Panc1 (cell line): ENCODE measurements around the gene HESX1. TPM values are rescaled to one million over a fixed set of nuclear protein-coding genes. Genes with fewer than 3 reads are reported as not detected.

Source experiments
- ATAC-seq: fragments of 200-7000 bp; cut with Tn5 transposase; 2 replicates; pipeline ENCODE4 v1.9.1; 2020; ENCODE audit warnings: mild to moderate bottlenecking, moderate library complexity
- BruUV-seq: library from RNA; stranded (reverse); fragments of 400-500 nt; replicated peaks from 2 replicates; lab custom pipeline; 2021; lab: Mats Ljungman, UMichigan
- CTCF ChIA-PET: fragments of 300-600 bp; sonication (Branson Sonifier 250); formaldehyde crosslinking; loops from one replicate; lab custom pipeline; 2022; ENCODE audit warnings: antibody characterized with exemption; lab: Charles Lee
- POLR2A ChIA-PET: fragments of 300-600 bp; sonication (Branson Sonifier 250); formaldehyde crosslinking; loops from one replicate; lab custom pipeline; 2022; ENCODE audit warnings: antibody characterized with exemption; lab: Charles Lee
- DNase-seq: peaks from one replicate; pipeline ENCODE4 v3.0.0-alpha.2; 2010; ENCODE audit warnings: low read depth, low spot score
- H3K27ac ChIP-seq: 2 replicates; pipeline ENCODE4 v1.5.1; 2011; ENCODE audit warnings: mild to moderate bottlenecking, low read length, inconsistent platforms
- H3K27me3 ChIP-seq: fragments of 200-500 bp; sonication (Bioruptor generic); 2 replicates; pipeline ENCODE4 v1.6.0; 2014; ENCODE audit warnings: low read length, inconsistent platforms; ENCODE audit not compliant: control insufficient read depth, insufficient read depth
- H3K36me3 ChIP-seq: fragments of 200-500 bp; sonication (Bioruptor generic); 2 replicates; pipeline ENCODE4 v1.5.1; 2014; ENCODE audit warnings: inconsistent platforms, mild to moderate bottlenecking, low read length, moderate library complexity; ENCODE audit not compliant: control insufficient read depth, insufficient read depth
- H3K4me1 ChIP-seq: 2 replicates; pipeline ENCODE4 v1.5.1; 2011; ENCODE audit warnings: inconsistent platforms, mild to moderate bottlenecking, low read length, moderate library complexity; ENCODE audit not compliant: control insufficient read depth, insufficient read depth
- H3K4me3 ChIP-seq, 2 experiments: 2 replicates each; pipeline ENCODE4 v1.5.1; 2011 to 2012; ENCODE audit warnings: low read depth in 2 of 2, low read length in 2 of 2, mild to moderate bottlenecking in 2 of 2, inconsistent platforms in 1 of 2, moderate library complexity in 1 of 2
- H3K9me3 ChIP-seq: fragments of 200-500 bp; sonication (Bioruptor generic); 2 replicates; pipeline ENCODE4 v1.5.1; 2014; ENCODE audit warnings: low read depth, mild to moderate bottlenecking, inconsistent platforms, low read length, moderate library complexity; ENCODE audit not compliant: control insufficient read depth, insufficient read depth
- POLR2AphosphoS5 ChIP-seq: IDR thresholded peaks from 2 replicates; pipeline ENCODE4 v1.6.1; 2012; ENCODE audit warnings: mild to moderate bottlenecking, low read depth, low read length, moderate library complexity
- SIN3A ChIP-seq: IDR thresholded peaks from 2 replicates; pipeline ENCODE4 v1.6.1; 2012; ENCODE audit warnings: low read depth, mild to moderate bottlenecking, low read length, moderate library complexity, borderline replicate concordance; ENCODE audit not compliant: insufficient read depth
- TCF7L2 ChIP-seq: IDR thresholded peaks from 2 replicates; pipeline ENCODE4 v1.6.1; 2011; ENCODE audit warnings: mild to moderate bottlenecking, low read depth, low read length, inconsistent platforms
- in situ Hi-C: cut with HindIII; loops from 2 replicates; pipeline ENCODE4 v1.10.0; 2016; ENCODE audit warnings: low sequenced_read_pairs, low pct_unique_long_range_greater_than_20kb
- intact Hi-C: fragments of 100-400 bp; cut with micrococcal nuclease; formaldehyde crosslinking; loops from one replicate; pipeline ENCODE4 v1.10.0; 2022; ENCODE audit not compliant: unreplicated experiment
- total RNA-seq: library from RNA; stranded (reverse); gene quantifications from one replicate; pipeline ENCODE4 v1.2.1, GENCODE V29; 2021; ENCODE audit not compliant: unreplicated experiment
- TF ChIP-seq, protein P1 (sequence below), 2 experiments: IDR thresholded peaks; 2 replicates each; pipeline ENCODE4 v1.6.1; 2011 to 2012; ENCODE audit warnings: low read depth in 2 of 2, control low read depth in 1 of 2, low read length in 1 of 2, mild to moderate bottlenecking in 1 of 2, moderate library complexity in 1 of 2; ENCODE audit not compliant: insufficient read depth in 1 of 2
- TF ChIP-seq, protein P2 (sequence below): fragments of 450-650 bp; IDR thresholded peaks from 2 replicates; pipeline ENCODE4 v1.5.1; 2017; ENCODE audit warnings: mild to moderate bottlenecking

Gene HESX1
- total RNA-seq, 1 experiment from 2014 or later, result 1.1 TPM

DNA sequence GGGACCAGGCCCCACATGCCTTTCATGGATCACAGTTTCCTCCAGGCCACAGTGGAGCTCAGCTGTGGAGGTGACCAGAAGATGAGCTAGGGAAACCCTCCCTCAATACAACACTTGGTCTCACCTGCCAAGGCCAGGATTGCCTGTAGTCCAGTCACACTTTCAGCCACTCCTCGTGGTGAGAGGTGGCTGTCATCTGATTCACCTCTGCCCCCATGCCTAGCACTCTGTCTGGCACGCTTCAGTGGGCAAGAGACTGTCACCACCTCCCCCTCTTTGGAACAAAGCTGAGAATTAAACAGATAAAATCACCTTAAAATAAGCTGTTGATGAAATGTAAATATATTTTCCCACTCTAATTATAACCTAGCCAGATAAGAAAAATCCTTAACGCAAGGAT lies 30.7 kb downstream of the HESX1 start (continued):
- TF ChIP-seq SIN3A, result no peak

DNA sequence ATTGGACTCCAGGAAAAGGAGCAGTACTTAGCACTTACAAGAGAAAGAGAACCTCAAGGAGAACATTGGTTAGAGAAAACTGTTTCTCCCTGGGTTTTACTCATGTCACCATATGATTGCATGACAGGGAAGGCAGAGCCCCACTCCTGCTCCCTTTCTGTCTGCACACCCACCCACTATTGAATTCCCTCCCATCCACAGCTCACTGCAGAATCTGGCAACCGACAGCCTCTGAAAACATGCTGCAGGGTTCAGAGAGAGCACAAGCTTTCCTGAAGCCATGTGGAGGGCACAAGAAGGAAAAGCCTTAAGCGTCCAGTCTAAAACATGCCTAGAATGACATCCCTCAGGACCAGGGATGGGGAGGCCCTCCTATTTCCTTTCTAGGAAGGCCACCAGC lies 31.6 kb downstream of the HESX1 start:
- Histone ChIP-seq H3K9me3 (no peaks in the 10 kb centered on the region), H3K27me3 (no peaks in the 10 kb centered on the region), H3K4me3 (no peak overlapping the region), H3K27ac (no peak overlapping the region), H3K36me3 (no peaks in the 10 kb centered on the region), H3K4me1 (peaks cover 2% of the 10 kb centered on the region; the same call in 1 of the 2 replicates)
- DNase-seq (no peak), ATAC-seq (no peak)
- TF ChIP-seq SIN3A (no peak), TCF7L2 (no peak), POLR2AphosphoS5 (no peak)
- TF ChIP-seq, protein P1, sequence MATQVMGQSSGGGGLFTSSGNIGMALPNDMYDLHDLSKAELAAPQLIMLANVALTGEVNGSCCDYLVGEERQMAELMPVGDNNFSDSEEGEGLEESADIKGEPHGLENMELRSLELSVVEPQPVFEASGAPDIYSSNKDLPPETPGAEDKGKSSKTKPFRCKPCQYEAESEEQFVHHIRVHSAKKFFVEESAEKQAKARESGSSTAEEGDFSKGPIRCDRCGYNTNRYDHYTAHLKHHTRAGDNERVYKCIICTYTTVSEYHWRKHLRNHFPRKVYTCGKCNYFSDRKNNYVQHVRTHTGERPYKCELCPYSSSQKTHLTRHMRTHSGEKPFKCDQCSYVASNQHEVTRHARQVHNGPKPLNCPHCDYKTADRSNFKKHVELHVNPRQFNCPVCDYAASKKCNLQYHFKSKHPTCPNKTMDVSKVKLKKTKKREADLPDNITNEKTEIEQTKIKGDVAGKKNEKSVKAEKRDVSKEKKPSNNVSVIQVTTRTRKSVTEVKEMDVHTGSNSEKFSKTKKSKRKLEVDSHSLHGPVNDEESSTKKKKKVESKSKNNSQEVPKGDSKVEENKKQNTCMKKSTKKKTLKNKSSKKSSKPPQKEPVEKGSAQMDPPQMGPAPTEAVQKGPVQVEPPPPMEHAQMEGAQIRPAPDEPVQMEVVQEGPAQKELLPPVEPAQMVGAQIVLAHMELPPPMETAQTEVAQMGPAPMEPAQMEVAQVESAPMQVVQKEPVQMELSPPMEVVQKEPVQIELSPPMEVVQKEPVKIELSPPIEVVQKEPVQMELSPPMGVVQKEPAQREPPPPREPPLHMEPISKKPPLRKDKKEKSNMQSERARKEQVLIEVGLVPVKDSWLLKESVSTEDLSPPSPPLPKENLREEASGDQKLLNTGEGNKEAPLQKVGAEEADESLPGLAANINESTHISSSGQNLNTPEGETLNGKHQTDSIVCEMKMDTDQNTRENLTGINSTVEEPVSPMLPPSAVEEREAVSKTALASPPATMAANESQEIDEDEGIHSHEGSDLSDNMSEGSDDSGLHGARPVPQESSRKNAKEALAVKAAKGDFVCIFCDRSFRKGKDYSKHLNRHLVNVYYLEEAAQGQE (IDR thresholded peaks at IDR 0.05; ENCODE audit: insufficient read depth in 1 of 2, low read depth in 2 of 2, low read length in 1 of 2), result no peak
- TF ChIP-seq, protein P2, sequence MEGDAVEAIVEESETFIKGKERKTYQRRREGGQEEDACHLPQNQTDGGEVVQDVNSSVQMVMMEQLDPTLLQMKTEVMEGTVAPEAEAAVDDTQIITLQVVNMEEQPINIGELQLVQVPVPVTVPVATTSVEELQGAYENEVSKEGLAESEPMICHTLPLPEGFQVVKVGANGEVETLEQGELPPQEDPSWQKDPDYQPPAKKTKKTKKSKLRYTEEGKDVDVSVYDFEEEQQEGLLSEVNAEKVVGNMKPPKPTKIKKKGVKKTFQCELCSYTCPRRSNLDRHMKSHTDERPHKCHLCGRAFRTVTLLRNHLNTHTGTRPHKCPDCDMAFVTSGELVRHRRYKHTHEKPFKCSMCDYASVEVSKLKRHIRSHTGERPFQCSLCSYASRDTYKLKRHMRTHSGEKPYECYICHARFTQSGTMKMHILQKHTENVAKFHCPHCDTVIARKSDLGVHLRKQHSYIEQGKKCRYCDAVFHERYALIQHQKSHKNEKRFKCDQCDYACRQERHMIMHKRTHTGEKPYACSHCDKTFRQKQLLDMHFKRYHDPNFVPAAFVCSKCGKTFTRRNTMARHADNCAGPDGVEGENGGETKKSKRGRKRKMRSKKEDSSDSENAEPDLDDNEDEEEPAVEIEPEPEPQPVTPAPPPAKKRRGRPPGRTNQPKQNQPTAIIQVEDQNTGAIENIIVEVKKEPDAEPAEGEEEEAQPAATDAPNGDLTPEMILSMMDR, result no peak
- in situ Hi-C loops, result no loop called here
- ChIA-PET CTCF (no interaction called here), POLR2A (no interaction called here)
- BruUV-seq, result no TSS peak
- intact Hi-C loops, result no loop called here

DNA sequence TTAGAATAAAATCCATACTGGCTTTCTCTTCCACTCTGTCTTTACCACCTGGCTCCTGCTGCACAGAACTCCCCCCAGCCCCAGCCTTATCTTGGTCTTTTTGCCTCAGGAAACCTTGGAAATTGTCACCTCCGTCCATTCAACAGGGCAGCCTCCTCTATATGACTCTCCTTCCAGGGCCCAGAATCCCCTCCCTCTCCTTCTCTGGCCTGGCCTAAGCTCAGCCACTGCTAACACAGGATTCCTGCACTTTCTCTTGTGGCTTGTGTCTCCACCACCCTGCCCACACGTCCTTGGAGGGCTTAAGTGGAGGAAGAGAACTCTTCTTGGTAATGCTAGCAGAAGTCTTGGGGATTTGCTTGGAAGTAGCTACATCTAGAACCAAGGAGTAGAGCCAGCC lies 33.1 kb downstream of the HESX1 start:
- ATAC-seq (no peak), DNase-seq (no peak)
- Histone ChIP-seq H3K36me3 (no peaks in the 10 kb centered on the region), H3K27ac (no peak overlapping the region), H3K4me3 (no peak overlapping the region), H3K9me3 (no peaks in the 10 kb centered on the region), H3K4me1 (peaks cover 2% of the 10 kb centered on the region; the same call in 1 of the 2 replicates), H3K27me3 (no peaks in the 10 kb centered on the region)
- TF ChIP-seq TCF7L2, result no peak
- TF ChIP-seq, protein P1 (IDR thresholded peaks at IDR 0.05; ENCODE audit: insufficient read depth in 1 of 2, low read depth in 2 of 2, low read length in 1 of 2), result no peak
- TF ChIP-seq SIN3A, result no peak
- TF ChIP-seq, protein P2, result no peak
- no peak for TF ChIP-seq POLR2AphosphoS5
- POLR2A ChIA-PET, result no interaction called here
- CTCF ChIA-PET, result no interaction called here
- BruUV-seq, result no TSS peak
- in situ Hi-C loops, result no loop called here
- intact Hi-C loops, result no loop called here
